HUES6 (cell line): ENCODE results near the gene TCEA3.
A peak's percentile ranks its signal among the peaks of the same experiment; 100 is the strongest.

Experiments used
- H3K27ac ChIP-seq: 2 replicates; pipeline ENCODE4 v1.7.0; 2013; ENCODE audit warnings: low read depth, mild to moderate bottlenecking, low read length, inconsistent platforms
- H3K27me3 ChIP-seq: 2 replicates; pipeline ENCODE4 v1.6.1; 2013; ENCODE audit warnings: low read length; ENCODE audit not compliant: control insufficient read depth, insufficient read depth
- H3K36me3 ChIP-seq: 2 replicates; pipeline ENCODE4 v1.6.1; 2013; ENCODE audit warnings: low read length; ENCODE audit not compliant: control insufficient read depth, insufficient read depth
- H3K4me1 ChIP-seq: 2 replicates; pipeline ENCODE4 v1.6.1; 2013; ENCODE audit warnings: low read length; ENCODE audit not compliant: control insufficient read depth, insufficient read depth
- H3K4me3 ChIP-seq: 2 replicates; pipeline ENCODE4 v1.5.1; 2013; ENCODE audit warnings: low read depth, low read length
- H3K9ac ChIP-seq: one replicate; pipeline ENCODE4 v1.6.1; 2013; ENCODE audit warnings: mild to moderate bottlenecking, low read length
- H3K9me3 ChIP-seq: 2 replicates; pipeline ENCODE4 v1.6.1; 2013; ENCODE audit warnings: low read depth, low read length; ENCODE audit not compliant: control insufficient read depth, insufficient read depth

The TCEA3 gene

DNA sequence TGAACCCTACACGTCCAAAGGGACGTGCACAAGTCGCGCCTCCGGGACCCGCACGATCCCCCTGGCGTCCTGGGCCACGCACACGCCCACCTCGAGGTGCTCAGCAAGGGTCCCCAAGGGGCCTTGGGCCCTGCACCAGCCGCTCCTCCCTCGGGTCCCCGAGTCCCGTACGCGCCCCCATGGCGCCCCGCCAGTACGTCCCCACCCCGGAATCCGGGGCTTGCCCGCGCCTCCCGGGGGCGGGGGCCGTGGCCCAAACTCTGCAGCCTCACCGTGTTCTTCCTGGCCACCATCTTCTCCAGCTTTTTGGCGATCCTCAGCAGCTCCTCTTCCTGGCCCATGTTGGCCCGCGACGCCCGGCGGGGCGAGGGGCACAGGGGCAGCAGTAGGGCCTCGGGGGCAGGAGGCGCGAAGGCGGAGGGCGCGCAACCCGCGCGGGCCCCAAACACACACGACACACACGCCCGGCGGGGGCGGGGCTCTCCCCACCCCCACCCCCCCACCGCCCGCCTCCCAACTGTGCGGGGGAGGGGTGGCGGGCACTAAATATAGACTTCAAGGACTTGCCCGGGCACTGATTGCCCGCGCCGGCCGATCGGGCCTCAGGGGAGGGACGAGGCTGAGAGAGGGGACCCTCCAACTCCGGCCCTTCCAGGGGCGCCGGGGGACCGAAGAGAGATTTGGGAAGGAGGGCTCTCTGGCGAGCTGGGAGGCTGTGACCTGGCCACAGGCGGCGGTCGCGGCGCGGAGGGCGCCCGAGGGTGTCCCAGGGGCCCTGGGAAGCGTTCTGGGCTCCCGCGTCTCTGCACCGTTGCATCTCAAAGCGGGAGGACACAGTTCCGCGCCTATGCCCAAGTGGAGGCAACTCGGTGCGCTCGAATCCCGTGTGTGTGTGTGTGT, at the start of gene TCEA3:
Gene TCEA3 (minus strand): TSS at position 456 of the 900 bp plus-strand sequence. CDS start 115 bp downstream, at position 341.
- H3K4me1 ChIP-seq = peaks cover 19% of the 10 kb centered on the region; the same call in 1 of the 2 replicates
- peaks cover 19% of the 10 kb centered on the region; the same call in 1 of the 2 replicates for H3K36me3 ChIP-seq
- no peak within 1 kb of the TSS for H3K27ac ChIP-seq
- H3K27me3 ChIP-seq = peaks cover 89% of the 10 kb centered on the region
- no peaks in the 10 kb centered on the region for H3K9me3 ChIP-seq
- H3K9ac ChIP-seq = peak within 1 kb of the TSS; percentile 13
- H3K4me3 ChIP-seq = peak within 1 kb of the TSS; percentile 42

DNA sequence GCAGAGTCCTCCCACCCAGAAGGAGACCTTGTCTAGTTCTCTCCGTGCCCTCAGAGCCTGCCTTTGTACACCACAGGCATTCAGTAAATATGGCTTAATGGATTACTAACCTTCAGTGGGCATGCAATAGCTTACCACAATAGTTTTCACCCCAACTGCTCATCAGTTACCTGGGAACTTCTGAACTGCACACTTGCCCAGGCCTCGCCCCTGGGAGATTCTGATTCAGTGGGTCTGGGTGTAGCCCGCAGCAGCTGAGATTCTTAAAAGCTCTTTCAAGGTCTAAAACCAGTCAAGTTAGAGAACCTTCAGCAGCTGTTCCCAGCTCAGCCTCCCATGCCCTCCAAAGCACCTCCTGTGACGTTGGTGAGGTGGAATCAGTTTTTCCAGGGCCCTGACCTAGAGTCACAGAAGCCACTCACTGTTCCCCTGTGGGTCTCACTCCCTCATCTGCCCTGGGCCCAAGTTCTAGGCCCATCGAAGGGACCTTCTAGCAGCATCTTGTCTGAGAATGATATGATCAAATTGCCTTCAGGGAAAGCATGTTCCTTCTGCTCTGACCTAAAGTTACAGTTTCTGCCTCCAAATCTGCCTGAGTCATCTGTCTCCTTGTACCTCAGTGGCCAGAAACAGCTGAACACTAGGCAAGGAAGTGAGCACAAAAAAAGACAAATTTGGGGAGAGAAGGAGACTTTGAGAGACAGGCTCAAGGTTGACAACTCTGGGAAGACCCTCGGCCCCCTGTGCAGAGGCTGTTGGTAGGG, 48.7 kb upstream of the TCEA3 start:
- no peaks in the 10 kb centered on the region for H3K9me3 ChIP-seq
- no peaks in the 10 kb centered on the region for H3K27me3 ChIP-seq
- no peak overlapping the region for H3K4me3 ChIP-seq
- no peaks in the 10 kb centered on the region for H3K4me1 ChIP-seq
- H3K9ac ChIP-seq = no peak overlapping the region
- peaks cover 4% of the 10 kb centered on the region; the same call in 1 of the 2 replicates for H3K36me3 ChIP-seq
- H3K27ac ChIP-seq = no peak overlapping the region

DNA sequence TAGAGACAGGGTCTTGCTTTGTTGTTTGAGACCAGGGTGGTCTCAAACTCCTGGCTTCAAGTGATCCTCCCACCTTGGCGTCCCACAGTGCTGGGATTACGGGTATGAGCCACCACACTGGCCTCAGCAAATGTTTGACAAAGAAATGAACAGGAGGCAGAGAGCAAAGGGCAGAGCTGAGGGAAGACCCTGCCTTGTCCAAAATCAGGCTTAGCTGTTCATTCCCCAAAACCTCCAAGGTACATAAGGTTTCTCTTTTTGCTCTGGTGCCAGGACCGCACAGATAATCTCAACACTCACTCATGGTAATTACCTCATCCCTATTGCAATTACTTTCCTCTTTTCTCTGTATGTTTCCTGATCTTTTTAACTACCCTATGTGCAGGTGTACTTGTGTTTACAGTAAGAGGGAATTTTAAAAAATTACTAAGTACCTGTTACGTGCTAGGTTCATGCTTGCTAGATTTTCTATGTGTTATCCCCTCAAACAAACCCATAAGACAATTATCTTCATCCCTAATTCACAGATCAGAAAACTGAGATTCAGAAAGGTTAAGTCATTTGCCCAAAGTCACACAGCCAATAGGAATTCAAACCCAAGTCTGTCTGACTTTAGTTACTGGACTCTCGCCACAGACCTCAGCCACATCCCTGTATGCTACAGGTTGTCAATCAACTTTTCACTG, 47.9 kb upstream of the TCEA3 start:
- no peaks in the 10 kb centered on the region for H3K4me1 ChIP-seq
- no peaks in the 10 kb centered on the region for H3K9me3 ChIP-seq
- H3K27ac ChIP-seq = no peak overlapping the region
- peaks cover 3% of the 10 kb centered on the region; the same call in 1 of the 2 replicates for H3K36me3 ChIP-seq
- no peak overlapping the region for H3K9ac ChIP-seq
- no peaks in the 10 kb centered on the region for H3K27me3 ChIP-seq
- H3K4me3 ChIP-seq = no peak overlapping the region

DNA sequence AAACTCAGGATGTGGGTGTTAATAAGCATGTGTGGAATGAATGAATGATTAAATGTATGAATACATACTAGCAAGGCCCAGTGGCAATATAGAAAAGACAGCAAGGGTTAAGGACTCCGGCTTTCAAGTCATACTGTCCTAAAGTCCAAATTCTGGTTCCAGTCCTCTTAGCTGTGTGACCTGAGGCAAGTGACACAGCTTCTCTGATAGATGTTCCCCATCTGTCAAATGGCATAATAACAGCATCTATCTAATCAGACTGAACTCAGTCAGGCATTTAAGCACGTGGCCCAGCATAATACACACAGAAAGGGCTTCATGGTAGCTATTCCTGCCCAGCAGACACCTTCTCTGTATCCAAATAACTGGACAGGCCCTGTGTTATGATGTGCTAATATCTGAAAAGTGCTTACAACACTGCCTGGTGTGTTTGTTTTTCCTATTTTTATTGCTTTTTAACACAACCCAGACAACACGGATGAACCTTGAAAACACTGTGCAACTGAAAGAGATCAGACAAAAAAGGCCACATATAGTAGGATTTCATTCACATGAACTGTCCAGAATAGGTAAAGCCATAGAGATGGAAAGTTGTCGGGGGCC, 47.0 kb upstream of the TCEA3 start:
- no peaks in the 10 kb centered on the region for H3K4me1 ChIP-seq
- H3K36me3 ChIP-seq = no peaks in the 10 kb centered on the region
- no peak overlapping the region for H3K9ac ChIP-seq
- H3K27ac ChIP-seq = no peak overlapping the region
- no peaks in the 10 kb centered on the region for H3K27me3 ChIP-seq
- no peak overlapping the region for H3K4me3 ChIP-seq
- H3K9me3 ChIP-seq = no peaks in the 10 kb centered on the region

DNA sequence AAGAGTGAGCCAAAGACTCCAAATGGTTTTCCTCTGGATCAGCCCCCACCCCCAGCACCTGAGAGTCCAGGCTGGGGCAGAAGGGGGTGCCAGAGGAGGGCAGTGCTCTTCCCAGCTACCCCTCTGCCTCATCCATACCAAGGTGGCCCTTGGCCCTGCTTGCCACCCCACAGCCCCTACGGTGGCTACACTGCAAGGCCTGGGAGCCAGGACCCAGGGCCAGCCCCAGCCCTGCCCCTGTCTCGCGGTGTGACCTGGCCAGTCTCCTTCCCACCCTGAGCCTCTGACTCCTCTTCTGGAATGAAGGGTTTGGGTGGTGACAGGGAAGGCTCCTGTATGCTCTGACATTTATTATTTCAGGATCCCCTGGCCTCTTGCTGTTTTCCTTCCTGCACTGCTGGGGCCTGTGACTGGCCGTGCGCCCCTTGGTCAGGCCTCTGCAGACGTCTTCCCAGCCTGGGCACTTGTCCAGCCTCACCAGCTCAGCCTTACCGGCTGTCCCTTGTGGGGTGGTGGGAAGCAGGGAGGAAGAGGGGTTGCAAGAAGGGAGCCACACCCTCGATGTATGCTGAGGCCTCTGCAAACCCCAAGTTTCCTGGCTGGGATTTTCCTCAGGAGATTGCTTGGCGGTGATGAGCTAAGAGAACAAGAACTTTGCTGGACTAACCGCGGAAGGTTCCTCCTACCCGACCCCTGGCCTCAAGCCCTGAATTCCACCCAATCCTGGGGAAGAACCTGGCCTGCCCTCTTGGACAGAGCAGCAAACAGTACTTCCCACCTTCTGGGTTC, 45.9 kb upstream of the TCEA3 start:
- Histone ChIP-seq H3K9ac (no peak overlapping the region), H3K27me3 (no peaks in the 10 kb centered on the region), H3K9me3 (no peaks in the 10 kb centered on the region), H3K36me3 (no peaks in the 10 kb centered on the region), H3K4me1 (no peaks in the 10 kb centered on the region), H3K27ac (no peak overlapping the region), H3K4me3 (no peak overlapping the region)

DNA sequence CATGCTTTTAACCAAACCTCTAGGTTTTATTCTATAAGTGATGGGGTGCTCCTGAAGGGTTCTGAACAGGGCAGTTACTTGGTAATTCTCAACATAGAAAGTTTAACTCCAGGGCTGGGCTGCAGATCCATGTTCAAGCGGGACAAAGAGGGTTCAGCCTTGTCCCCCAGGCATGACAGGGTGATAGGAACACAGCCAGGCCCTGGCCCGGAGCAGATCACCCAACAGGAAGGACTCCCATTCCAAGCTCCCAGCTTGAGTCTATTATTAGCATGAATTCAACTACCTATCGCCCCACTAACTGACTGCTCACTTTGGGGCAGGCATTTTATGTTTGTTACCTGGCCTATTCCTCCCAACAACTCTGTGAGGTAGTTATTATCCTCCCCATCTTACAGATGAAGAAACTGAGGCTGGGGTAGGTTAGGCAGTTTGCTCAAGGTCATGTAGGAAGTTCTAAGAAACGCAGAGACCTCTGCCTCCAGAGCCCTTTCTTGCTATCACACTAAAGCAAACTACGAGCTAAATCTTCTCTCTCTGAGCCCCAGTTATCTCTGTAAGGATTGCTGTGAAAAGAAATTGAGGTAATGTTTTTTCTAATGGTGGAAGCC, 44.9 kb upstream of the TCEA3 start:
- Histone ChIP-seq H3K4me3 (no peak overlapping the region), H3K27me3 (no peaks in the 10 kb centered on the region), H3K9ac (no peak overlapping the region), H3K9me3 (no peaks in the 10 kb centered on the region), H3K27ac (no peak overlapping the region), H3K4me1 (no peaks in the 10 kb centered on the region), H3K36me3 (no peaks in the 10 kb centered on the region)

DNA sequence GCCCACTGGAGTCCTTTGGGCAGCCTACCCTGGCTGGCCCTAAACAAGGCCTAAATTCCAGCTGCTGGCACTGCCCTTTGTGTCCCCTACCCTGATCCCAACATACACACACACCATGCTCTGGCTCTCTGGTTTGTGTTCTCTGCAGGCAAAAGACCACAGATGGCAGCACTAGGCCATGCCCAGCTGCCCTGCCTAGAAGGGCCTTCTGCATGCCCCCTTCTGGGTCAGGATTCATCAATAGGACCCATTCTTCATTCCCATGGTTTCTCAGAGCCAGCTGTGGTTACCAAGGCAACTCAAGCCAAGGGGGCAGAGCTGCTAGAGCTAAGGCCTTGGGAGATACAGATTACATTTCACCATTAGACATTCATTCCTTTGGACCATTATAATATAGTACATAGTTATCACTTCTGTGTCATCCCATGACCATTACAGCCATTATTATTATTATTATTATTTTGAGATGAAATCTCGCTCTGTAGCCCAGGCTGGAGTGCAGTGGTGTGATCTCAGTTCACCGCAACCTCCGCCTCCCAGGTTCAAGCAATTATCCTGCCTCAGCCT, 42.0 kb upstream of the TCEA3 start:
- H3K4me1 ChIP-seq = no peaks in the 10 kb centered on the region
- no peak overlapping the region for H3K27ac ChIP-seq
- H3K4me3 ChIP-seq = no peak overlapping the region
- H3K27me3 ChIP-seq = no peaks in the 10 kb centered on the region
- H3K36me3 ChIP-seq = no peaks in the 10 kb centered on the region
- H3K9me3 ChIP-seq = no peaks in the 10 kb centered on the region
- no peak overlapping the region for H3K9ac ChIP-seq

DNA sequence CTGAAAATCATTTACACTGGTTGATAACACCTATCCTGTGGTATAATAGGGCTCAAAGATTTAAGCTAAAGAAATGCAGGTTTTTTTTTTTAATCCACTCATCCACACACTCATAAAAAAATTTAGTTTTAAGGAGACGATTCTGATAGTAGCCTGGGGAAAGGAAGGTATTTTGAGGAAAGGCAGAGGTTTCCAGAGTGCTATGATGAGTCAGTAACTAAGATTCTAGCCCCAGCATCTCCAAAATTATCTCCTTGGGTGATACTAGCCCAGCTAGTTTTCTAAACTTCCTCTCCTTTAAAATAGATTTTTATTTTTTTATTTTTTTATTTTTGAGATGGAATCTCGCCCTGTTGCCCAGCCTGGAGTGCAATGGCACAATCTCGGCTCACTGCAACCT, 38.7 kb upstream of the TCEA3 start:
- H3K4me1 ChIP-seq = no peaks in the 10 kb centered on the region
- H3K27me3 ChIP-seq = no peaks in the 10 kb centered on the region
- H3K9me3 ChIP-seq = no peaks in the 10 kb centered on the region
- H3K27ac ChIP-seq = no peak overlapping the region
- H3K36me3 ChIP-seq = no peaks in the 10 kb centered on the region
- no peak overlapping the region for H3K4me3 ChIP-seq
- no peak overlapping the region for H3K9ac ChIP-seq

DNA sequence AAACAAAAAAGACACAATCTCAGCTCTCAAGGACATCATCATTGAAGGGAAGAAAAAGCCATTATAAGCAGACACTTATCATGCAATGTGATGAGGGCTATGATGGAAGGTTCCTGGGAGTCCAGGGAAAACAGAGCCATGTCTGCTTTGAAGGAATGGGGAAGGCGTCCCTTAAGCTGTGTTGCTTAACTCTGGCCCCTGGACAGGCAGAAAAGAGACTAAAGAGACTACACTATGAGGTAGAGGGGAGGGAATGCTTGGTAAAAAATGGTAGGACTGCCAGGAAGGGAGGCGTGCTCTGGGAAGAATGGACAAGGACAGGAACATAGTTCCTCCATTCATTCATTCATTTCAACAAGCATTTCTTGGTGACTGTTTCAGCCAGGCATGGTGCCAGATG, 38.2 kb upstream of the TCEA3 start:
- H3K36me3 ChIP-seq = peaks cover 2% of the 10 kb centered on the region; the same call in 1 of the 2 replicates
- H3K9ac ChIP-seq = no peak overlapping the region
- no peak overlapping the region for H3K4me3 ChIP-seq
- no peaks in the 10 kb centered on the region for H3K4me1 ChIP-seq
- H3K9me3 ChIP-seq = no peaks in the 10 kb centered on the region
- no peaks in the 10 kb centered on the region for H3K27me3 ChIP-seq
- H3K27ac ChIP-seq = no peak overlapping the region
